GM18861 (cell line): ENCODE results near the gene TBC1D22A.
"Not testable (repeated sequence)": the region's sequence is repeated elsewhere in the genome, so short reads cannot be mapped to it uniquely, and the experiment has no call there.

Experiments used
- ATAC-seq: cut with Tn5 transposase; IDR thresholded peaks from one replicate; pipeline ENCODE4 v1.9.1; 2021; ENCODE audit not compliant: unreplicated experiment

Gene TBC1D22A

GRCh38 chr22:47157486-47158270, 395.2 kb downstream of the TBC1D22A start:
- no peak for ATAC-seq

GRCh38 chr22:47158457-47158856, 396.0 kb downstream of the TBC1D22A start:
- no peak for ATAC-seq

- ATAC-seq: no peak
Observed at GRCh38 chr22:47159592-47159991, 397.1 kb downstream of the TBC1D22A start.

GRCh38 chr22:47160141-47160541, 397.7 kb downstream of the TBC1D22A start:
- ATAC-seq: no peak

- ATAC-seq: no peak
Observed at GRCh38 chr22:47160781-47161520, 398.5 kb downstream of the TBC1D22A start.

- no peak for ATAC-seq
Observed at GRCh38 chr22:47161631-47162030, 399.2 kb downstream of the TBC1D22A start.

- no peak for ATAC-seq
Observed at GRCh38 chr22:47162865-47163264, 400.4 kb downstream of the TBC1D22A start.

GRCh38 chr22:47163481-47163855, 401.0 kb downstream of the TBC1D22A start:
- no peak for ATAC-seq

GRCh38 chr22:47163856-47164513, 401.5 kb downstream of the TBC1D22A start:
- no peak for ATAC-seq

GRCh38 chr22:47164514-47165337, 402.3 kb downstream of the TBC1D22A start:
- no peak for ATAC-seq

GRCh38 chr22:47165338-47166032, 403.0 kb downstream of the TBC1D22A start:
- no peak for ATAC-seq

GRCh38 chr22:47166033-47166404, 403.6 kb downstream of the TBC1D22A start:
- ATAC-seq: no peak

- ATAC-seq: no peak
Observed at GRCh38 chr22:47166446-47167016, 404.1 kb downstream of the TBC1D22A start.

- ATAC-seq: no peak
Observed at GRCh38 chr22:47167056-47167455, 404.6 kb downstream of the TBC1D22A start.

- not testable (repeated sequence) for ATAC-seq
Observed at GRCh38 chr22:47167921-47168320, 405.5 kb downstream of the TBC1D22A start.

GRCh38 chr22:47168441-47168840, 406.0 kb downstream of the TBC1D22A start:
- ATAC-seq: no peak

GRCh38 chr22:47168900-47169800, 406.7 kb downstream of the TBC1D22A start:
- ATAC-seq: no peak

GRCh38 chr22:47169801-47170140, 407.3 kb downstream of the TBC1D22A start:
- ATAC-seq: no peak
